Uterus (tissue), 4 donors: ENCODE measurements around the gene PCDHGC5. TPM values are rescaled to one million over a fixed set of nuclear protein-coding genes. Genes with fewer than 3 reads are reported as not detected.

Experiments used
- DNase-seq, 2 donors: peaks; one replicate each; pipeline ENCODE4 v3.0.0-alpha.2; 2019 to 2020
- H3K27ac ChIP-seq, 2 donors: fragments of 200-600 bp; sonication (generic); 1 replicate in 1 of 2; 2 replicates in 1 of 2; pipeline ENCODE4 v1.5.1; 2016 to 2018
- H3K27me3 ChIP-seq, 2 donors: fragments of 200-600 bp; sonication (generic); one replicate each; pipeline ENCODE4 v1.5.1; 2018 to 2019; ENCODE audit warnings: control low read depth in 1 of 2
- H3K36me3 ChIP-seq, 2 donors: fragments of 200-600 bp; sonication (generic); one replicate each; pipeline ENCODE4 v1.5.1; 2019; ENCODE audit warnings: control low read depth in 1 of 2
- H3K4me1 ChIP-seq, 2 donors: fragments of 200-600 bp; sonication (generic); one replicate each; pipeline ENCODE4 v1.5.1; 2018 to 2019; ENCODE audit warnings: control low read depth in 1 of 2
- H3K4me3 ChIP-seq, 2 donors: fragments of 200-600 bp; sonication (generic); 1 replicate in 1 of 2; 2 replicates in 1 of 2; pipeline ENCODE4 v1.5.1; 2018 to 2019; ENCODE audit warnings: mild to moderate bottlenecking in 1 of 2
- H3K9me3 ChIP-seq, 2 donors: fragments of 200-600 bp; sonication (generic); one replicate each; pipeline ENCODE4 v1.5.1; 2019; ENCODE audit warnings: control low read depth in 1 of 2
- POLR2A ChIP-seq, 2 donors: fragments of 450-650 bp; IDR thresholded peaks; one replicate each; pipeline ENCODE4 v1.6.1; 2016; ENCODE audit warnings: antibody characterized with exemption in 2 of 2, mild to moderate bottlenecking in 1 of 2, moderate library complexity in 1 of 2
- intact Hi-C: fragments of 100-400 bp; cut with DNase I; formaldehyde crosslinking; loops from one replicate; pipeline ENCODE4 v1.15.1; 2023; ENCODE audit warnings: low total_unique reads
- total RNA-seq, 4 donors: library from RNA; depleted of rRNA in 3 of 4; stranded (reverse); fragments of >200 nt in 3 of 4; gene quantifications; one replicate each; pipeline versions ENCODE4 v1.1.0 to v1.2.4, GENCODE V29; 2014 to 2023
- TF ChIP-seq, protein P1 (sequence below), 4 experiments: fragments of 200-600 bp in 2 of 4; fragments of 450-650 bp in 2 of 4; sonication (generic) in 2 of 4; IDR thresholded peaks; one replicate each; pipeline ENCODE4 v1.5.1; 2016 to 2019; ENCODE audit warnings: antibody characterized with exemption in 4 of 4, mild to moderate bottlenecking in 2 of 4, moderate library complexity in 1 of 4
- donor health status: DM: yes; HTN: yes; CAD: no.

Gene PCDHGC5
- total RNA-seq, 4 donors from 2014 or later: under 0.01 to 7.5 (median 3.4) TPM

DNA sequence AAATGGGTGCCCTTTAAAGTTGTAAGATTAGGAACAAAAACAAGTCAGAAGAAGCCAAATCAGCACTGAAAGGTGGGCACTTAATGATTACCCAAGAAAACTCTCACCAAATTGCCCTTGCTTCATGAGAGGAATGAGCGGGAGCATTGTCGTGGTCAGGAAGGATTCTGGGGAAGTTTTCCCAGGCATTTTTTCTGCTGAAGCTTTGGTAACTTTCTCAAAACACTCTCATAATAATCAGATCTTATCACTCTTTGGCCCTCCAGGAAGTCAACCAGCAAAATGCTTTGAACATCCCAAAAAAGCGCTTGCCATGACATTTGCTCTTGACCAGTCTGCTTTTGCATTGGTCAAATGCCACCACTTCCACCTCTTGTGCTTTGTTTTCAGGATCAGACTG is 23.5 kb upstream of the PCDHGC5 start:
- H3K36me3 ChIP-seq: no peaks in the 10 kb centered on the region
- no peaks in the 10 kb centered on the region for H3K4me1 ChIP-seq
- no peaks in the 10 kb centered on the region for H3K27me3 ChIP-seq
- no peak overlapping the region for H3K27ac ChIP-seq
- peaks cover 0 to 6% of the 10 kb centered on the region in 2 donors for H3K9me3 ChIP-seq
- no peak overlapping the region for H3K4me3 ChIP-seq
- no peak for DNase-seq
- TF ChIP-seq, protein P1, sequence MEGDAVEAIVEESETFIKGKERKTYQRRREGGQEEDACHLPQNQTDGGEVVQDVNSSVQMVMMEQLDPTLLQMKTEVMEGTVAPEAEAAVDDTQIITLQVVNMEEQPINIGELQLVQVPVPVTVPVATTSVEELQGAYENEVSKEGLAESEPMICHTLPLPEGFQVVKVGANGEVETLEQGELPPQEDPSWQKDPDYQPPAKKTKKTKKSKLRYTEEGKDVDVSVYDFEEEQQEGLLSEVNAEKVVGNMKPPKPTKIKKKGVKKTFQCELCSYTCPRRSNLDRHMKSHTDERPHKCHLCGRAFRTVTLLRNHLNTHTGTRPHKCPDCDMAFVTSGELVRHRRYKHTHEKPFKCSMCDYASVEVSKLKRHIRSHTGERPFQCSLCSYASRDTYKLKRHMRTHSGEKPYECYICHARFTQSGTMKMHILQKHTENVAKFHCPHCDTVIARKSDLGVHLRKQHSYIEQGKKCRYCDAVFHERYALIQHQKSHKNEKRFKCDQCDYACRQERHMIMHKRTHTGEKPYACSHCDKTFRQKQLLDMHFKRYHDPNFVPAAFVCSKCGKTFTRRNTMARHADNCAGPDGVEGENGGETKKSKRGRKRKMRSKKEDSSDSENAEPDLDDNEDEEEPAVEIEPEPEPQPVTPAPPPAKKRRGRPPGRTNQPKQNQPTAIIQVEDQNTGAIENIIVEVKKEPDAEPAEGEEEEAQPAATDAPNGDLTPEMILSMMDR (IDR thresholded peaks at IDR 0.05): no peak
- intact Hi-C loops: no loop called here

DNA sequence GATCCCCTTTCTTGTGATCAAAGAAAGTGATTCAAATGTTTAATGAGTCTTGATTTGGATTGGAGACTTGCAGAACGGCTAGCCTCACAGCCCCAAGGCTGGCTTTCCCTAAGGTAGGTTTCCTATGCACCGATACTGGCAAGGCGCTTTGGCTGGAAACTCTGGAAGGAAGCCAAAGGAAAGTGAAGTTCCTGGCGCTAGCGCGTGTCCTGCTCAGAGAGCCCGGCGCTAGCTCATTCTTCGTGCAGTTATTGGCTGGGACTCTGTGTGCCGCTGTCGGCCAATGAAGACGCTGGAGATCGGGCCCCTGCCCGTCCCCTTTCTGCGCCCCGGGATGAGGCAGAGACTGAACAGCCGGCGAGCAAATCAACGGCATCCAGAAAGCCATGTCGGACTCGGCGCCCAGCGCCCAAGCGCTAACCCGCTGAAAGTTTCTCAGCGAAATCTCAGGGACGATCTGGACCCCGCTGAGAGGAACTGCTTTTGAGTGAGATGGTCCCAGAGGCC is 13.2 kb upstream of the PCDHGC5 start, which contains the start of gene PCDHGC3:
PCDHGC3 (plus strand) TSS at position 342 of the 507 bp plus-strand sequence; CDS start at position 493, 151 bp downstream.
- H3K4me1 ChIP-seq: peaks cover 15 to 21% of the 10 kb centered on the region in 2 donors
- intact Hi-C loops: loop anchor here (10.0 kb wide), 1 partner anchor 49 kb away; no protein-coding TSS in a partner anchor
- H3K36me3 ChIP-seq: no peaks in the 10 kb centered on the region
- H3K27me3 ChIP-seq: no peaks in the 10 kb centered on the region
- TF ChIP-seq POLR2A (IDR thresholded peaks at IDR 0.05): peak; percentile 70 to 74
- TF ChIP-seq, protein P1 (IDR thresholded peaks at IDR 0.05): peak; percentile 58 to 80 (median 66)
- DNase-seq: peak; percentile 95
- H3K9me3 ChIP-seq: no peaks in the 10 kb centered on the region
- peak within 1 kb of the TSS; percentile 90 to 92 for H3K27ac ChIP-seq
- peak within 1 kb of the TSS; percentile 54 to 55 for H3K4me3 ChIP-seq

DNA sequence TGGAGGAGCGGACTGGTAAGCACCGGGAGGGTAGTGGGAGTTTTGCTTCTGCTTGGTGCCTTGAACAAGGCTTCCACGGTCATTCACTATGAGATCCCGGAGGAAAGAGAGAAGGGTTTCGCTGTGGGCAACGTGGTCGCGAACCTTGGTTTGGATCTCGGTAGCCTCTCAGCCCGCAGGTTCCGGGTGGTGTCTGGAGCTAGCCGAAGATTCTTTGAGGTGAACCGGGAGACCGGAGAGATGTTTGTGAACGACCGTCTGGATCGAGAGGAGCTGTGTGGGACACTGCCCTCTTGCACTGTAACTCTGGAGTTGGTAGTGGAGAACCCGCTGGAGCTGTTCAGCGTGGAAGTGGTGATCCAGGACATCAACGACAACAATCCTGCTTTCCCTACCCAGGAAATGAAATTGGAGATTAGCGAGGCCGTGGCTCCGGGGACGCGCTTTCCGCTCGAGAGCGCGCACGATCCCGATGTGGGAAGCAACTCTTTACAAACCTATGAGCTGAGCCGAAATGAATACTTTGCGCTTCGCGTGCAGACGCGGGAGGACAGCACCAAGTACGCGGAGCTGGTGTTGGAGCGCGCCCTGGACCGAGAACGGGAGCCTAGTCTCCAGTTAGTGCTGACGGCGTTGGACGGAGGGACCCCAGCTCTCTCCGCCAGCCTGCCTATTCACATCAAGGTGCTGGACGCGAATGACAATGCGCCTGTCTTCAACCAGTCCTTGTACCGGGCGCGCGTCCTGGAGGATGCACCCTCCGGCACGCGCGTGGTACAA is 12.6 kb upstream of the PCDHGC5 start:
- DNase-seq: peak; percentile 70 to 74
- intact Hi-C loops: loop anchor here (10.0 kb wide), 1 partner anchor 48 kb away; no protein-coding TSS in a partner anchor
- no peaks in the 10 kb centered on the region for H3K9me3 ChIP-seq
- H3K27ac ChIP-seq: peak overlapping the region; percentile 90 to 92
- TF ChIP-seq, protein P1 (IDR thresholded peaks at IDR 0.05): no peak
- TF ChIP-seq POLR2A (IDR thresholded peaks at IDR 0.05): peak in 1 of 2 donors; percentile 8
- H3K4me1 ChIP-seq: peaks cover 15 to 24% of the 10 kb centered on the region in 2 donors
- no peaks in the 10 kb centered on the region for H3K27me3 ChIP-seq
- peak overlapping the region; percentile 54 to 55 for H3K4me3 ChIP-seq
- no peaks in the 10 kb centered on the region for H3K36me3 ChIP-seq

DNA sequence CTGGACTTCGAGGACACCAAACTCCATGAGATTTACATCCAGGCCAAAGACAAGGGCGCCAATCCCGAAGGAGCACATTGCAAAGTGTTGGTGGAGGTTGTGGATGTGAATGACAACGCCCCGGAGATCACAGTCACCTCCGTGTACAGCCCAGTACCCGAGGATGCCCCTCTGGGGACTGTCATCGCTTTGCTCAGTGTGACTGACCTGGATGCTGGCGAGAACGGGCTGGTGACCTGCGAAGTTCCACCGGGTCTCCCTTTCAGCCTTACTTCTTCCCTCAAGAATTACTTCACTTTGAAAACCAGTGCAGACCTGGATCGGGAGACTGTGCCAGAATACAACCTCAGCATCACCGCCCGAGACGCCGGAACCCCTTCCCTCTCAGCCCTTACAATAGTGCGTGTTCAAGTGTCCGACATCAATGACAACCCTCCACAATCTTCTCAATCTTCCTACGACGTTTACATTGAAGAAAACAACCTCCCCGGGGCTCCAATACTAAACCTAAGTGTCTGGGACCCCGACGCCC is 11.8 kb upstream of the PCDHGC5 start:
- intact Hi-C loops: loop anchor here (10.0 kb wide), 1 partner anchor 48 kb away; no protein-coding TSS in a partner anchor
- Histone ChIP-seq H3K4me1 (peaks cover 15 to 24% of the 10 kb centered on the region in 2 donors), H3K36me3 (no peaks in the 10 kb centered on the region), H3K9me3 (no peaks in the 10 kb centered on the region), H3K27me3 (no peaks in the 10 kb centered on the region), H3K27ac (peak overlapping the region; percentile 90 to 92), H3K4me3 (peak overlapping the region; percentile 54 to 55)
- DNase-seq: no peak
- TF ChIP-seq, protein P1 (IDR thresholded peaks at IDR 0.05): no peak
- TF ChIP-seq POLR2A (IDR thresholded peaks at IDR 0.05): no peak
